Colon (tissue), 2 donors: ENCODE data around the gene HPGD.

ENCODE experiments used
- FAIRE-seq: peaks from 2 replicates; lab custom pipeline; 2012; peaks lifted over from hg19 to GRCh38; lab: Jason Lieb, UNC
- donor health status: control.
- donor health status: control.

Gene HPGD

DNA sequence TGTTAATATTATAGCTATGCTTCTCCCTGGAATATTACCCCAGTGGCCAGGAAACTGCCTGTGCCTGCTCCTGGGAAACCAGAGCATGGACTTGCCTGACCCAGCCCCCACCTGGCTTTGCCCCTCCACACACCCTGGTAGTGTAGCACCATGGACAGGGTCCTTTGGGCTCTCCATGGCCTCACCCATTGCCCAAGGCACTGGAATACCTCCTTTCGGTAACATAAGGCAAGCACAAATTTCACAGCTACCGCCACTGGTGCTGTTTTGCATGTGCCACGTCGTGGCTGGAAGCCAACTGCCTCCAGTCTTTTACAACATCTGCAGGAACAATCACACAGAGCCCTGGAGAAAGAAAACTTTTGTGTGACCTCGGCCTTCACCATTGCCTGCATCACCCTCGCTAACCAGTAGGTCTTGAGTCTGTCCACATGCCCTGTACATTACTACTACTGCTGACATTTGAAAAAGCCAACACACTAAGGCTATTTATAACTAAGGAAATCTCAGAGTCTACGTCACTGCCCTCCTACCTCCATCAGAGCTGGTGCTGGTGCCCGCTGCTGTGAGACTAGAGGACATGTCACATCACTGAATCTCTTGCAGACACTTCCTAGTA is 47.7 kb downstream of the HPGD start:
- FAIRE-seq: no peak

DNA sequence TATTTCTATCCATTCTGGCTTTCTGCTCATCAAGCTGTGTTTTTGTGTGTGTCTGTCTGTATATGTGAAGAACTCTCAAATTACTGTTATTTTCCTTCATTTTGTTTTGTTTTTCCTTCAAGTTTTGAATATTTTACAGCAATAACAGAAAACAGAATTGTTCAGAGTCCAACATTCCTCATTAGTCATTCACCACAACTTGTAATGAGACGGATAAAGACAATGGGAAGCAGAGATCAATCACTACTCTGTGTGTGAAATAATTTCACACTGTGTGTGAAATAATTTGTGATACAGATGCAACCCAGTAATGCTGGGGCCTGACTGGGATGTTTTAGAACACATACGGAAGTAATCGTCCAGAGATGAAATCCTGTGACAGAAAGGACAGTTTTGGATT is 55.2 kb downstream of the HPGD start:
- FAIRE-seq: no peak

DNA sequence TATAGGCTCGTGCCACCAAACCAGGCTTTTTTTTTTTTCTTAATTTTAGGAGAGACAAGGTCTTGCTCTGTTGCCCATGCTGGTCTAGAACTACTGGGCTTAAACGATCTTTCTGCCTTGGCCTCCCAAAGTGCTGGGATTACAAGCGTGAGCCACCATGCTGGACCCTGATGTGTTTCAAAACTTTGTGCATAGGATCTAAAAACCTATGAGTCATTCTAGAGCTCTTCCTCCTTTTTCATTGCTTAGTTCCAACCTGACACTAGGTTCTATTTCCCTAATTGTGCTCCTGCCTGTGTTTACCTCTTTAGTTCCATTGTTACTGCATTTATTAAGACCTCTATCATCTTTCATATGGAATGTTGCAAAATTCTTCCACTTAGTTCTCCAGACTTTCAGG is 57.3 kb downstream of the HPGD start:
- FAIRE-seq: no peak

DNA sequence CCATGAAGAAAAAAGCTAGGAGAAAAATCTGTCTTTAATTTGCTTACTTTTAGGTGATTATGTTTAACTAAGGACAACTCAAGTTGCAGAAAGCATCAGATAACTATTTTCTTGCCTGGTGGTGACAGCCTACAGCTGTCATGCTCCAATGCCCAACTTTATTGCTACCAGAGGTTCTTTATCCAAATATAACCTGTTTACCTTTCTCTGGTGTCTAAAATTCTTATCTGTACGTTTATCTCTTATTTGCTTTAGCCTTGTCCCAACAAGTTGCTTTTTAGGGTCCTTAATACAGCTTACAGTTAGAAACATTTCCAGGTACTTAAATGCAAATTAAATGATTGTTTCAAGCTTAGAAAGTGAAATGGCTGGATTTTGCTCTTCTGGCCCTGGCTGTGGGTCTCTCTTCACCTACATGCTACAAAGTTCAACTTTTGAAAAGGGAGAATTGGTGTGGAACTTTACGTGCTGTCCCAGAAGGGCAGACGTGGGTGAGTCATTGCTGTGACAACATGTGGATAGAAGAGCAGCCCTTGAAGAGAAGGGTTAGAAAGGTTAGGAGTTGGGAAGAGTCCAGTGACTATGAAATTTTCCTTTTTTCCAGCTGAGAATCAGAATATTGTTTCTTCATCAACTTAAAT is 60.7 kb downstream of the HPGD start:
- no peak for FAIRE-seq

DNA sequence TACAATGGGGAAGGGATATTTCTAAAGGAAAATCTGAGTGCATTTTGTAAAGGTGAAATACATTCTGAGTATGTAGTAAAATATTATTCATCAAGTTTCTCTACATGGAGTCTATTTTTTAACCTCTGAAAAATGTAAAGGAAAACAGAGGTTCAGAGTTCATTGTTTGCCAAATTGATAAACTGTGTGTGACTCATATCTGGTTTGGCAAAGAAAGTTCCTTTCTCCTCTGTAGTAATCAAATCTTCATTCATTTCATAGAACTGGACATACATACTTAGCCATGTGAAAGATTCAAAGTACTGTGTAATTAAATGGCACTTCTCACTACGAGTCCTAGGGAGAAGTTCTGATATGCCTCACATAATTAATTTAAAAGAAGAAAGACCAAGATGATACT is 61.6 kb downstream of the HPGD start:
- FAIRE-seq: no peak

DNA sequence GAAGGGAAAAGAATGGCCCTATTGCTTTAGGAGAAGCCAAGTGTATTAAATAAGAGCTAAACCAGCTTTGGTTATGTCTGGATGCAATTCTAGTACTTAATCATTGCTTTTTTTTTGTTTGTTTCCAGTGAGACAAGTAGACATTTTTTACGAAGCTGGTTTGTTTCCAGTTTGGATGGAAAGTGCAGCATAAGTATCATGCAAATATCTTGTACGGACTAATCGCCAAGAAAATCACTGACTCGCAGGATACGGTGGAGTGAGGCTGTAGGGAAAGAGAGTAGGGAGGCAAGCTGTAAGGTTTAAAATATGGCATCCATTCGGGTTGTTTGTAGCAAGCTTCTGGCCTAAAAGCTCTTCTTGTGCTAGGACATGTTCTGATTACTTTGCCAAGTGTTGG is 64.8 kb downstream of the HPGD start:
- no peak for FAIRE-seq

DNA sequence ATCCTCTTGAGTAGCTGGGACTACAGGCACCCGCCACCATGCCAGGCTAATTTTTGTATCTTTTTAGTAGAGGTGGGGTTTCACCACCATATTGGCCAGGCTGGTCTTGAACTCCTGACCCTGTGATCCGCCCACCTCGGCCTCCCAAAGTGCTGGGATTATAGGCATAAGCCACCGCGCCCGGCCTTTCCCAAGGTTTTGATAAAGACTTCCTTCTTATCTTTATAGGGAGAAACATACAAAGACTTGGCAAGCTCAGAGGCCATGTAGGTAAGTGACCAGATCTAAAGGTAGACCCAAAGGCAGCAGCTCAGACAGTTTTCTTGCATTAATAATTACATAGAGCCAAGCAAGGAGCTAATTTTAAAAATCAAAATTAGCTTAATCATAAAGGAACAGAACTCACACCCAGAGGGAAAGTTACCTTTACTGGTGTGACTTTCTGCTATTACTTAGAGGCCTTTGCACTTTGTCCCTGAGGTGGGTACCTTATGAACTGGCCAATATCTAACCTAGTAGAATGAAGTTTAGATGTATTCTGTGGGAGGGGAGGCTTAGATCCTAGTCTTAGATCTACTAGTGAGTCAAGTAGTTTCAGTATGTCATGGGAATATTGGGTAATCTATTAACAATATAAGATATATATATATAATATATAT is 67.3 kb downstream of the HPGD start:
- FAIRE-seq: no peak

DNA sequence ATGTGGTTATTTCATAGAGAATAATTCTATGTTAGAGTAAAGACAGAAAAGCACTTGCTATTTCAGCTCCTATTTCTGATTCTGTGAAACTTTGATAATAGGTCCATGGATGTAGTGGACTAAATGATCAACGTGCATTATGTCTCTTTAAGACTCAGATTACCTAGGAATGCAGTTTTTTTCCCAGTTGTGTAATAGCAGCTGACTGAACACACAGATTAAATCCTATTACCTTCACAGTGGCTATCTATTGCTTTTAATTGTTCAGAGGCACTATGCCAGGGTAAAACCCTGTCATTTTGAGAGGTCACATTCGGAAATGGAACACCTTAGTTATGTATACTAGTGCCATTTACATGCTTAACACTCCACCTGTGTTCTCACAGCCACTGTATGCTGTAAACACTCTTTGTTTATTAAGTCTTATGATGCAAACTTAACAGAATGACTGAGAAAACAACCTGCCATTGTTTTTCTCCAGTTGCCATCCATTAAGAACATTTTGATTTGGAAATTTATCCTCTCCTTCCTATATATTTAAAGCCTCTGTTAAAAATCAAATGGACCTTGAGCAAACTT is 70.5 kb downstream of the HPGD start:
- no peak for FAIRE-seq

DNA sequence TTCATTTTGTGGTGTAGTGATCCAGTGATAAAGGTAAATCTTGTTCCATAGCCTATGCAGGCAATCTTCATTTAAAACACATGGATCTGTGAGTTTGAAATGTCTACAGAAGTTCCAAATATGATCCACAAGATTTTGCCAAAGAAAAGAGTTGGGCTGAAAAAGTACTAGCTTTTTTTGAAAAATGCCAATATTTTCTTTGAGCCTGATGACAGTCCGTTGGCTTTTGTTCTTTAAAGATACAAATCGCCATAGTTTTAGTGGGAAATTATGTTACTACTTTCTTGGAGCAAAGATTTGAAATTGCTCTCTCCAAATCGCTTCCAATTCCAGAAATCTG is 71.5 kb downstream of the HPGD start:
- no peak for FAIRE-seq

DNA sequence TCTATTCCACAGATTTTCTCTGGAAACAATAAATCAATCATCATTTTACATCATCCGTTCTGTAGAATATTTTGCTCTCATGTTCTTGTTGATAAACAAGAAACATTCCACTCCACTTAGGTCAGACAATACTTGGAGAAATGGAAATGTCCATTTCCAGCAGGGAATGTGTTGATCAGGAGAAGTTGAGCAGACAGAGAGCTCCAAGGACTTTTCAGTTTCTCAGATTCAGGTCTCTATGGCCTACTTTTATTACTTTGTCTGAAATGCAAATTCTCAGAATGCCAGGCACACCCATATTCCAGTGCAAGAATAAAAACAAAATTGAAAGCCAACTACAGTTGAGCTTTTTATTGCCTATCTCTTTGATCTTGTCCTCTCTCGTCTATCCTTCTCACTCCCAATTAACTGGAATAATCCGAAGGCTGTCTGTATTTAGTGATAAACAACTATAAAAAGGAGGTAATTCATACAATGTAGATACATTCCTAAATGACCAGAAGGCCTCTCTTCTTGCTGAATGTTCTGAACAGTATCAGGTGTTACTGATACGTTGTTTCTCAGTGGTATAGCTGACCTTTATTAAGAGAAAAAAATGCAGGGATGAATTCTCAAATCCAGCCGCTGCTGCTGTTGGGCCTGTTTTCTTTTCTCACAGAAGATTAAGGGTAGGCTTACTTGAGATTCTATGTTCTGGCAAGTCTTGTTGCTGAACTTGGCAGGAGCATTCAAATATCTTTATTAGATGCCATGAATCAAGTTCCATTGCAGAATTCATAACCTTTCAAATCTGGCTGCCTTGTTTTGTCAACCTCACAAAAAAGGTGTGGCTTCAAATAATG is 72.1 kb downstream of the HPGD start:
- no peak for FAIRE-seq

DNA sequence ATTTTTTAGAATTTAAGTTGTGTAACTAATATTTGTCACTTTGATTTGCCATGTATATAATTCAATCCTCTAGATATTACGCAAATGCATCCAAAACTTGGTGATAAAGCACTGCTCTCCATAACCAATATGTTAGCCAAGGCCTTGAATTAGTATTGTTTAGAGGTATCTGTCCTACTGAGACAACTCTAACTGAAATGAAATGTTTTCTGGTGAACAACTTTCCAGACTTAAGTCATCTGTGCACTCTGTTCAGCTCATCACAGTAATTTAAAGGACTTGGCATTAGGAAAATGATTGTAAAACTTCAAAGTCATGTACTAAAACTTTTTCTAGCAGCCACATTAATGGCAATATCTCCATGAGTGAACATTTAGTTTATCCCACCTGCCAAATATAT is 73.1 kb downstream of the HPGD start:
- no peak for FAIRE-seq

DNA sequence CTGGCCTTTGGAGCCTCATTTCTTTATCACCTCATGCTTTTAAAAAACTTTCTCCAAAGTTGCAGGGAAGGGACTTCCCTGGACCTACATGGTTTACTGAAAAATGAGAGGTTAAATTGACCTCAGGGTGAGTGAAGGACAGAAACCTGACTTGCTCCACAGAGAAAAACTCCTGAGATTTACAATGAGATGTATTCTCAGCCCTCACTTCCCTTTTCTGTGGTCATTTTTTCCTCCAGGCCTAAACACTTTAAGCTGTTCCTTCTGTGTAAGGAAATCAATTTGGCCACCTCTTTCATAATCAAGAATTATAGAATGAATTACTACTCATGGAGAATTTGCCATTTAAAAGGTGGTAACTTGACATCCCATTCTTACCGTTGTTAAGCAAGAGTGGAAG is 77.9 kb downstream of the HPGD start:
- no peak for FAIRE-seq
